HEK293 (cell line): ENCODE results near the gene HDDC3.
A peak's percentile ranks its signal among the peaks of the same experiment; 100 is the strongest.

ENCODE experiments used
- CTCF ChIA-PET: fragments of 350-600 bp; formaldehyde crosslinking; extraction: SDS; loops from one replicate; lab custom pipeline; 2021; ENCODE audit warnings: antibody characterized with exemption; lab: Yijun Ruan, JAX
- POLR2A ChIA-PET: fragments of 300-600 bp; formaldehyde crosslinking; extraction: SDS; loops from one replicate; lab custom pipeline; 2020; ENCODE audit warnings: antibody characterized with exemption, inconsistent platforms; lab: Yijun Ruan, JAX
- H3K27ac ChIP-seq: fragments of 200-500 bp; sonication (Bioruptor generic); 2 replicates; pipeline ENCODE4 v1.5.1; 2014; ENCODE audit warnings: low read depth, low read length, control low read depth, inconsistent platforms; ENCODE audit errors: extremely low read depth
- H3K36me3 ChIP-seq, 2 experiments: fragments of 200-500 bp in 1 of 2; sonication (Bioruptor generic) in 1 of 2; 1 replicate in 1 of 2; 2 replicates in 1 of 2; pipeline ENCODE4 v1.5.1; 2014 to 2017; ENCODE audit warnings: inconsistent platforms in 2 of 2, low read length in 2 of 2; ENCODE audit not compliant: control insufficient read depth in 2 of 2, insufficient read depth in 1 of 2
- H3K4me1 ChIP-seq: fragments of 200-500 bp; sonication (Bioruptor generic); 2 replicates; pipeline ENCODE4 v1.5.1; 2014; ENCODE audit warnings: mild to moderate bottlenecking, low read length, inconsistent platforms; ENCODE audit not compliant: control insufficient read depth, insufficient read depth
- H3K4me3 ChIP-seq: 2 replicates; pipeline ENCODE4 v1.5.1; 2011; ENCODE audit warnings: low read depth, mild to moderate bottlenecking, control low read depth, low read length, moderate library complexity
- H3K9me3 ChIP-seq: fragments of 200-500 bp; sonication (Bioruptor generic); 2 replicates; pipeline ENCODE4 v1.5.1; 2014; ENCODE audit warnings: low read depth, low read length, inconsistent platforms; ENCODE audit not compliant: control insufficient read depth, insufficient read depth
- GLIS2 ChIP-seq: fragments of 450-650 bp; formaldehyde crosslinking; IDR thresholded peaks from 2 replicates; pipeline ENCODE4 v1.5.1; 2016; ENCODE audit warnings: missing biosample characterization, missing genetic modification characterization
- KLF10 ChIP-seq: fragments of 450-650 bp; IDR thresholded peaks from 2 replicates; pipeline ENCODE4 v1.5.1; 2018; ENCODE audit warnings: missing biosample characterization, mild to moderate bottlenecking, missing genetic modification characterization
- PRDM6 ChIP-seq: fragments of 450-650 bp; formaldehyde crosslinking; IDR thresholded peaks from 2 replicates; pipeline ENCODE4 v1.5.1; 2017; ENCODE audit warnings: missing biosample characterization, missing genetic modification characterization
- REST ChIP-seq: fragments of 450-650 bp; formaldehyde crosslinking; IDR thresholded peaks from 2 replicates; pipeline ENCODE4 v1.5.1; 2016; ENCODE audit warnings: missing biosample characterization, missing genetic modification characterization
- SP2 ChIP-seq: fragments of 450-650 bp; formaldehyde crosslinking; IDR thresholded peaks from 2 replicates; pipeline ENCODE4 v1.5.1; 2016; ENCODE audit warnings: missing biosample characterization, missing genetic modification characterization
- YY1 ChIP-seq: fragments of 450-650 bp; formaldehyde crosslinking; IDR thresholded peaks from 2 replicates; pipeline ENCODE4 v1.5.1; 2018; ENCODE audit warnings: missing biosample characterization, missing genetic modification characterization
- ZBTB17 ChIP-seq: fragments of 450-650 bp; formaldehyde crosslinking; IDR thresholded peaks from 2 replicates; pipeline ENCODE4 v1.5.1; 2016; ENCODE audit warnings: missing biosample characterization, missing genetic modification characterization
- ZBTB8A ChIP-seq: fragments of 450-650 bp; formaldehyde crosslinking; IDR thresholded peaks from 2 replicates; pipeline ENCODE4 v1.5.1; 2016; ENCODE audit warnings: missing biosample characterization, missing genetic modification characterization
- ZFHX2 ChIP-seq: fragments of 450-650 bp; formaldehyde crosslinking; conservative IDR thresholded peaks from 2 replicates; pipeline ENCODE4 v1.5.1; 2016; ENCODE audit warnings: missing biosample characterization, missing genetic modification characterization
- ZFP41 ChIP-seq: fragments of 450-650 bp; formaldehyde crosslinking; IDR thresholded peaks from 2 replicates; pipeline ENCODE4 v1.5.1; 2016; ENCODE audit warnings: missing biosample characterization, missing genetic modification characterization, borderline replicate concordance
- ZFP69B ChIP-seq: fragments of 450-650 bp; formaldehyde crosslinking; IDR thresholded peaks from 2 replicates; pipeline ENCODE4 v1.5.1; 2016; ENCODE audit warnings: missing biosample characterization, missing genetic modification characterization
- ZIC2 ChIP-seq: fragments of 450-650 bp; formaldehyde crosslinking; IDR thresholded peaks from 2 replicates; pipeline ENCODE4 v1.5.1; 2016; ENCODE audit warnings: missing biosample characterization, missing genetic modification characterization
- ZNF112 ChIP-seq: fragments of 450-650 bp; formaldehyde crosslinking; IDR thresholded peaks from 2 replicates; pipeline ENCODE4 v1.5.0; 2017; ENCODE audit warnings: missing biosample characterization, missing genetic modification characterization
- ZNF174 ChIP-seq: fragments of 450-650 bp; formaldehyde crosslinking; IDR thresholded peaks from 2 replicates; pipeline ENCODE4 v1.5.0; 2017; ENCODE audit warnings: missing biosample characterization, mild to moderate bottlenecking, missing genetic modification characterization
- ZNF335 ChIP-seq: fragments of 450-650 bp; formaldehyde crosslinking; conservative IDR thresholded peaks from 2 replicates; pipeline ENCODE4 v1.5.1; 2016; ENCODE audit warnings: missing biosample characterization, missing genetic modification characterization
- ZNF341 ChIP-seq: fragments of 450-650 bp; formaldehyde crosslinking; IDR thresholded peaks from 2 replicates; pipeline ENCODE4; 2016; ENCODE audit warnings: low read depth, missing biosample characterization, missing genetic modification characterization
- ZNF473 ChIP-seq: fragments of 450-650 bp; formaldehyde crosslinking; IDR thresholded peaks from 2 replicates; pipeline ENCODE4 v1.5.1; 2017; ENCODE audit warnings: missing biosample characterization, missing genetic modification characterization
- ZNF548 ChIP-seq: fragments of 450-650 bp; formaldehyde crosslinking; IDR thresholded peaks from 2 replicates; pipeline ENCODE4 v1.5.1; 2016; ENCODE audit warnings: missing biosample characterization, missing genetic modification characterization
- ZNF600 ChIP-seq: fragments of 450-650 bp; formaldehyde crosslinking; IDR thresholded peaks from 2 replicates; pipeline ENCODE4 v1.5.1; 2016; ENCODE audit warnings: missing biosample characterization, missing genetic modification characterization
- ZNF660 ChIP-seq: fragments of 450-650 bp; IDR thresholded peaks from 2 replicates; pipeline ENCODE4 v1.5.1; 2018; ENCODE audit warnings: missing biosample characterization, mild to moderate bottlenecking, missing genetic modification characterization
- ZNF670 ChIP-seq: fragments of 450-650 bp; formaldehyde crosslinking; IDR thresholded peaks from 2 replicates; pipeline ENCODE4 v1.5.1; 2016; ENCODE audit warnings: missing biosample characterization, missing genetic modification characterization, low read depth
- ZSCAN30 ChIP-seq: fragments of 450-650 bp; IDR thresholded peaks from 2 replicates; pipeline ENCODE4 v1.5.1; 2018; ENCODE audit warnings: missing biosample characterization, mild to moderate bottlenecking, missing genetic modification characterization, moderate library complexity
- TF ChIP-seq, protein P1 (sequence below): sonication (generic); formaldehyde crosslinking; IDR thresholded peaks from 2 replicates; pipeline ENCODE4 v1.8.1; 2022; ENCODE audit warnings: mild to moderate bottlenecking, moderate library complexity, missing genetic modification reagents

The HDDC3 gene

GRCh38 chr15:90956274-90957030 is 24.1 kb upstream of the HDDC3 start:
- Histone ChIP-seq H3K4me1 (no peaks in the 10 kb centered on the region; the same call in 1 of the 2 replicates), H3K36me3 (peaks cover 18 to 65% of the 10 kb centered on the region in 2 experiments; a peak in 2 of 3 replicates), H3K4me3 (peak overlapping the region; percentile 59), H3K9me3 (no peaks in the 10 kb centered on the region), H3K27ac (peak overlapping the region; percentile 88)
- ChIA-PET POLR2A (interaction anchor here (0.6 to 7.8 kb wide), 15 partner anchors 9 to 1781 kb away, joined by 3 to 179 read pairs (median 6); partner anchors contain the start of genes HDDC3, MAN2A2, PRC1 and UNC45A), CTCF (interaction anchor here (0.5 to 11.9 kb wide), 38 partner anchors 10 to 1208 kb away, joined by 3 to 163 read pairs (median 4); partner anchors contain the start of genes HDDC3, UNC45A and VPS33B)
- TF ChIP-seq YY1 (tag by site-specific recombination) (0 out of 2 replicates have a peak, but pooled peaks have one; percentile 17), ZFHX2 (tag by site-specific recombination) (no peak), GLIS2 (no peak), ZNF660 (tag by site-specific recombination) (0 out of 2 replicates have a peak, but pooled peaks have one; percentile 26), ZBTB8A (tag by site-specific recombination) (peak; percentile 25), ZSCAN30 (tag by site-specific recombination) (0 out of 2 replicates have a peak, but pooled peaks have one; percentile 34), KLF10 (tag by site-specific recombination) (peak; percentile 27; the same call in 1 of the 2 replicates), ZNF335 (tag by site-specific recombination) (0 out of 2 replicates have a peak, but pooled peaks have one; percentile 19)
- TF ChIP-seq, protein P1, sequence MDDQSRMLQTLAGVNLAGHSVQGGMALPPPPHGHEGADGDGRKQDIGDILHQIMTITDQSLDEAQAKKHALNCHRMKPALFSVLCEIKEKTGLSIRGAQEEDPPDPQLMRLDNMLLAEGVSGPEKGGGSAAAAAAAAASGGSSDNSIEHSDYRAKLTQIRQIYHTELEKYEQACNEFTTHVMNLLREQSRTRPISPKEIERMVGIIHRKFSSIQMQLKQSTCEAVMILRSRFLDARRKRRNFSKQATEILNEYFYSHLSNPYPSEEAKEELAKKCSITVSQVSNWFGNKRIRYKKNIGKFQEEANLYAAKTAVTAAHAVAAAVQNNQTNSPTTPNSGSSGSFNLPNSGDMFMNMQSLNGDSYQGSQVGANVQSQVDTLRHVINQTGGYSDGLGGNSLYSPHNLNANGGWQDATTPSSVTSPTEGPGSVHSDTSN (CRISPR knock-in tag) = 0 out of 2 replicates have a peak, but pooled peaks have one; percentile 4

GRCh38 chr15:90955624-90956273 is 23.4 kb upstream of the HDDC3 start:
- CTCF ChIA-PET = interaction anchor here (0.6 to 11.9 kb wide), 29 partner anchors 10 to 1208 kb away, joined by 3 to 163 read pairs (median 5); partner anchors contain the start of genes HDDC3, UNC45A and VPS33B
- Histone ChIP-seq H3K36me3 (peaks cover 25 to 65% of the 10 kb centered on the region in 2 experiments), H3K9me3 (no peaks in the 10 kb centered on the region), H3K4me3 (peak overlapping the region; percentile 73), H3K27ac (peak overlapping the region; percentile 88), H3K4me1 (no peaks in the 10 kb centered on the region; the same call in 1 of the 2 replicates)
- POLR2A ChIA-PET = interaction anchor here (0.6 to 7.8 kb wide), 16 partner anchors 8 to 1782 kb away, joined by 3 to 179 read pairs (median 6); partner anchors contain the start of genes CIB1, GDPGP1, HDDC3 and MAN2A2
- peak; percentile 78 for TF ChIP-seq ZNF341
- no peak for TF ChIP-seq ZNF473 (tag by site-specific recombination)
- TF ChIP-seq ZBTB17 (tag by site-specific recombination) = no peak
- TF ChIP-seq PRDM6 (tag by site-specific recombination) = 0 out of 2 replicates have a peak, but pooled peaks have one; percentile 10
- TF ChIP-seq ZNF600 = peak; percentile 16; the same call in 1 of the 2 replicates
- peak; percentile 54 for TF ChIP-seq ZIC2 (tag by site-specific recombination)
- TF ChIP-seq REST (tag by site-specific recombination) = 0 out of 2 replicates have a peak, but pooled peaks have one; percentile 1
- no peak for TF ChIP-seq ZFP41 (tag by site-specific recombination)
- TF ChIP-seq ZNF174 (tag by site-specific recombination) = no peak
- TF ChIP-seq ZNF548 (tag by site-specific recombination) = no peak
- TF ChIP-seq ZNF112 (tag by site-specific recombination) = no peak
- TF ChIP-seq SP2 (tag by site-specific recombination) = 0 out of 2 replicates have a peak, but pooled peaks have one; percentile 7
- TF ChIP-seq ZNF670 (tag by site-specific recombination) = no peak
- TF ChIP-seq ZFP69B (tag by site-specific recombination) = no peak
